Caki2 (cell line): ENCODE data around the gene ALPK3. TPM values are rescaled to one million over a fixed set of nuclear protein-coding genes. Genes with fewer than 3 reads are reported as not detected.

Experiments used
- DNase-seq: peaks from one replicate; pipeline ENCODE4 v3.0.0-alpha.2; 2015; ENCODE audit warnings: low read depth
- in situ Hi-C: cut with HindIII; loops from 2 replicates; pipeline ENCODE4 v1.10.0; 2016; ENCODE audit warnings: low sequenced_read_pairs, low pct_unique_long_range_greater_than_20kb, mixed read lengths
- total RNA-seq: library from RNA; depleted of rRNA; stranded (reverse); fragments of >200 nt; shearing (Covaris generic); gene quantifications from 2 replicates; pipeline ENCODE4 v1.2.3, GENCODE V29; 2014; ENCODE audit warnings: low replicate concordance; rRNA removed

Gene ALPK3
- total RNA-seq, 1 experiment from 2014 or later = not detected

DNA sequence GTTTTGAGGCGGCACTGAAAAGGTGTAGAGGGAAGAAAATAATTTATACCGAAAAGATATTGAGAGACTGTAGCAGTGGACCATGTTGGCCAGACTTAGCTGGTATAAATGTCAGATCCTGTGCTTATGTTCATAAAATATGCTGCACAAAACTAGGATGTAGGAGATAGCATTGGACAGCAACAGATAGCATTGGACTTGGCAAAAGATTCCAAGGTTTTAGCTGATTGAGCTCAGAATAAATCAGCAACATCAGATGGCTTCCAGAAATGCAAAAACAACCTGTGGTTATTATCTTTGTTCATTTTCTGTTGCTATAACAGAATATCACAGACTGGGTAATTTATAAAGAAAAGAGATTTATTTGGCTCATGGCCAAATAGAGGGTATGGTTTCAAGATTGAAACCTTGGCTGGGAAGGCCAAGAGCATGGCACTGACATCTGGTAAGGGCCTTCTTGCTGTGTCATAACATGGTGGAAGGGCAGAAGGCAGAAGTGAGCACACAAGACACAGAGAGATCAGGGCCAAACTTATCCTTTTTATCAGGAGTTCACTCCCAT is 102.0 kb downstream of the ALPK3 start:
- in situ Hi-C loops = no loop called here
- no peak for DNase-seq

DNA sequence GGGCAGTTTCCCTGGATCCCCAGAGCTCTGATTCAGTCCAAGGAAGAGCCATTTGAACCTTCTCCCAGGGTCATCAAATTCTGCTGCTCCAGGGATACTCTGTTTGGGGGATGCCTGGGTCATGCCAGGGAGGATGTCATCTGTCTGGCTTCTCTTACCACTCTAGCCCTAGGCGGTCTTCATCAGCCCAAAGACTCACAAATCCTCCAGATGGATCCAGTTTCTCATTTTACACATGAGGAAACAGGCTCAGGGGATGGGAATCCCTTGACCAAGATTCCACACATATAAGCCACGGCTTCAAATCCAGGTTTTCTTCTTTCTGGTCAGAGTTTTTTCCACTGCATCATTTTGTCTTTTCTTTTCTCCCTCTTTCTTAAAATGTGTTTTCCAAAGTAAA is 104.0 kb downstream of the ALPK3 start:
- DNase-seq = no peak
- in situ Hi-C loops = no loop called here

DNA sequence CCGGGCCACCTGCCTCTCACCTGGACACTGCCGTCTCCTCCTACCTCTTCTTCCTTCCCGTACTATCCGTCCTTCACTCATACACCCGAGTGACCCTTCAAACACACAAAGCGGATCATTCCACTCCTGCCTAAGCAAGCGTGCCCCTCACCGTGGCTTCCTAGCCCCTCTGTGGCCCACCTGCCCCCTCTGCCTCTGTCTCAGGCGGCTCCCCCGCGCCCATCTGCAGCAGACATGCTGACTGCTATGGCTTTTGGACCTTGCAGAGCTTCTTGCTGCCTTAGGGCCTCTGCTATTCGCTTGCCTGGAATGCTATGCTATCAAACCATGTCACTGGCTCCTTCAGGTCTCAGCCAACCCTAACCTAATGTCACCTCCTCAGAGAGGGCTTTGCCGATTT is 105.4 kb downstream of the ALPK3 start:
- no peak for DNase-seq
- in situ Hi-C loops = no loop called here

Other genes starting within 250 kb of the ALPK3 start
- 11.0 and 15.9 TPM in 2 replicates for gene ZSCAN2, start 216.3 kb upstream of the ALPK3 start, total RNA-seq
- 14.2 and 23.1 TPM in 2 replicates for gene WDR73, start 163.1 kb upstream of the ALPK3 start, total RNA-seq
- 12.6 and 29.7 TPM in 2 replicates for gene NMB, start 159.2 kb upstream of the ALPK3 start, total RNA-seq
- 235 and 243 TPM in 2 replicates for gene SEC11A, start 101.2 kb upstream of the ALPK3 start, total RNA-seq
- gene ZNF592, start 68.8 kb upstream of the ALPK3 start, total RNA-seq = 5.8 and 7.2 TPM in 2 replicates
- gene SLC28A1, start 67.3 kb downstream of the ALPK3 start, total RNA-seq = not detected in 2 replicates
- gene PDE8A, start 164.5 kb downstream of the ALPK3 start, total RNA-seq = 10.9 and 11.4 TPM in 2 replicates